Measurements from ENCODE around the gene ZKSCAN7.

The ZKSCAN7 gene

DNA sequence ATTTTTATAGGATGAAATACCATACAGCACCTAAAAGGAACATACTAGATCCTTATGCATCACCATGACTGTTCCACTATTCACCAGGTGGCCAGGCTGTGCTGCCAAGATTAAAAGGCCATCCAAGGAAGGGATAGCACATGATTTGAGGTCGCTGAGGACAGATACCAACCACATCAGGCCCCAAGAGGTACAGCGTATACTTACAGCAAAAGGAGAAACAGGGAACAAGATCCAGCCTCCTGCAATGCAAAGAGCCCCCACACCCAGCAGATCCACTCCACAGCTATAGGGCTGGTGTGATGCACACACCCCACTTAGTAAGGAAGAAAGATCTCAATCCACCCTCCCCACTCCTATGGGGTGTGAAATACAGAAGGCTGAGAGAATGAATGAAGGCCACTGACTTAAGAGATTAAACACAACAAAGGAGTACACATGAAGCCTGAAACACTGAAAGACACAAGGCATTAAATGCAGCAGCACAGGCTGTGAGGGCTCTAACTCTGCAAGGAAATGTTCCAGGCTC is 45.5 kb upstream of the ZKSCAN7 start:
- Histone ChIP-seq H4K20me1 (ENCODE audit: control insufficient read depth, insufficient read depth, low read depth, low read length) (no peaks in the 10 kb centered on the region), H3K27ac (ENCODE audit: low read depth, low read length) (no peak overlapping the region), H3K4me3 (ENCODE audit: low read length) (peak overlapping the region; percentile 92), H3K27me3 (ENCODE audit: control insufficient read depth, low read length) (no peaks in the 10 kb centered on the region), H3K36me3 (ENCODE audit: control insufficient read depth, low read length) (peaks cover 19% of the 10 kb centered on the region), H3K4me2 (ENCODE audit: low read length) (peak overlapping the region; percentile 80), H3K4me1 (ENCODE audit: control insufficient read depth, low read length) (peaks cover 23% of the 10 kb centered on the region), H3K79me2 (ENCODE audit: control insufficient read depth, low read length) (peaks cover 55% of the 10 kb centered on the region), H3F3A (ENCODE audit: control insufficient read depth, insufficient read depth) (no peaks in the 10 kb centered on the region), H3K9me2 (replicated peaks; ENCODE audit: control insufficient read depth, low read length) (no peaks in the 10 kb centered on the region), H3K9me3 (ENCODE audit: control insufficient read depth, insufficient read depth, low read length) (peaks cover 8% of the 10 kb centered on the region; the same call in 1 of the 2 replicates)
- TF ChIP-seq CTCF (IDR thresholded peaks at IDR 0.05; ENCODE audit: low read depth, low read length, poor library complexity, severe bottlenecking): no peak
- no peak for TF ChIP-seq EZH2phosphoT487 (IDR thresholded peaks at IDR 0.05; ENCODE audit: borderline replicate concordance, low read length)

- H3K36me3 ChIP-seq (ENCODE audit: control insufficient read depth, low read length): peaks cover 19% of the 10 kb centered on the region
- no peaks in the 10 kb centered on the region for H4K20me1 ChIP-seq (ENCODE audit: control insufficient read depth, insufficient read depth, low read depth, low read length)
- TF ChIP-seq EZH2phosphoT487 (IDR thresholded peaks at IDR 0.05; ENCODE audit: borderline replicate concordance, low read length): no peak
- no peak for TF ChIP-seq CTCF (IDR thresholded peaks at IDR 0.05; ENCODE audit: low read depth, low read length, poor library complexity, severe bottlenecking)
- peaks cover 8% of the 10 kb centered on the region; the same call in 1 of the 2 replicates for H3K9me3 ChIP-seq (ENCODE audit: control insufficient read depth, insufficient read depth, low read length)
- peaks cover 52% of the 10 kb centered on the region for H3K79me2 ChIP-seq (ENCODE audit: control insufficient read depth, low read length)
- H3K4me2 ChIP-seq (ENCODE audit: low read length): peak overlapping the region; percentile 80
- no peaks in the 10 kb centered on the region for H3F3A ChIP-seq (ENCODE audit: control insufficient read depth, insufficient read depth)
- H3K9me2 ChIP-seq (replicated peaks; ENCODE audit: control insufficient read depth, low read length): no peaks in the 10 kb centered on the region
- peak overlapping the region; percentile 33 for H3K27ac ChIP-seq (ENCODE audit: low read depth, low read length)
- no peaks in the 10 kb centered on the region for H3K27me3 ChIP-seq (ENCODE audit: control insufficient read depth, low read length)
- H3K4me1 ChIP-seq (ENCODE audit: control insufficient read depth, low read length): peaks cover 23% of the 10 kb centered on the region
- peak overlapping the region; percentile 92 for H3K4me3 ChIP-seq (ENCODE audit: low read length)
Measured at GRCh38 chr3:44510000-44510368, 45.0 kb upstream of the ZKSCAN7 start.

DNA sequence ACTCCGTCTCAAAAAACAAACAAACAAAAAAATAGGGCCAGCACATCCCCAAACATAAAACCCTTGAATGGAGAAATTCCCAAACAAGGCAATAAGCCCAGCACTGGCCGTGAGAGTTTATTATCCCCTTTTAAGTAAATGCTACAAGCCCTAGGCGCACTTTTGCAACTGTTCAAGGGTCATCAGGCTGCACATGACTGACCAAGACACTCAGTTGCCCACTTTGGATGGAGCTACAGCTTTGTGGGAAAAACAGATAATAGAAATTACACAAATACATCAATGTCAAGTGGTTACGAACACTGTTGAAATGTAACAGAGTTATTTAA is 43.8 kb upstream of the ZKSCAN7 start:
- H3K4me3 ChIP-seq (ENCODE audit: low read length): peak overlapping the region; percentile 92
- H3K4me2 ChIP-seq (ENCODE audit: low read length): peak overlapping the region; percentile 80
- H3F3A ChIP-seq (ENCODE audit: control insufficient read depth, insufficient read depth): no peaks in the 10 kb centered on the region
- H3K36me3 ChIP-seq (ENCODE audit: control insufficient read depth, low read length): peaks cover 15% of the 10 kb centered on the region
- no peaks in the 10 kb centered on the region for H3K27me3 ChIP-seq (ENCODE audit: control insufficient read depth, low read length)
- H3K4me1 ChIP-seq (ENCODE audit: control insufficient read depth, low read length): peaks cover 23% of the 10 kb centered on the region
- TF ChIP-seq CTCF (IDR thresholded peaks at IDR 0.05; ENCODE audit: low read depth, low read length, poor library complexity, severe bottlenecking) (no peak), EZH2phosphoT487 (IDR thresholded peaks at IDR 0.05; ENCODE audit: borderline replicate concordance, low read length) (no peak)
- H4K20me1 ChIP-seq (ENCODE audit: control insufficient read depth, insufficient read depth, low read depth, low read length): no peaks in the 10 kb centered on the region
- peaks cover 7% of the 10 kb centered on the region; the same call in 1 of the 2 replicates for H3K9me3 ChIP-seq (ENCODE audit: control insufficient read depth, insufficient read depth, low read length)
- peaks cover 40% of the 10 kb centered on the region for H3K79me2 ChIP-seq (ENCODE audit: control insufficient read depth, low read length)
- no peaks in the 10 kb centered on the region for H3K9me2 ChIP-seq (replicated peaks; ENCODE audit: control insufficient read depth, low read length)
- no peak overlapping the region for H3K27ac ChIP-seq (ENCODE audit: low read depth, low read length)

All from DOHH2 (cell line).